RWPE1 (cell line): ENCODE results near the gene DMBX1.

Experiments used
- CTCF ChIA-PET: fragments of 350-600 bp; sonication (Branson Sonifier 250); formaldehyde crosslinking; extraction: SDS; loops from one replicate; lab custom pipeline; 2021; lab: Yijun Ruan, JAX
- POLR2A ChIA-PET: fragments of 400-600 bp; formaldehyde crosslinking; extraction: SDS; loops from one replicate; lab custom pipeline; 2020; ENCODE audit warnings: antibody characterized with exemption; ENCODE audit not compliant: low non-redundant PET; lab: Yijun Ruan, JAX
- DNase-seq: peaks from one replicate; pipeline ENCODE4 v3.0.0; 2012; ENCODE audit warnings: low spot score
- H3K27ac ChIP-seq: fragments of 450-650 bp; 2 replicates; pipeline ENCODE4 v1.5.1; 2017
- TF ChIP-seq, protein P1 (sequence below): fragments of 450-650 bp; conservative IDR thresholded peaks from 2 replicates; pipeline ENCODE4 v1.5.1; 2017; ENCODE audit warnings: low read depth, mild to moderate bottlenecking

The DMBX1 gene

DNA sequence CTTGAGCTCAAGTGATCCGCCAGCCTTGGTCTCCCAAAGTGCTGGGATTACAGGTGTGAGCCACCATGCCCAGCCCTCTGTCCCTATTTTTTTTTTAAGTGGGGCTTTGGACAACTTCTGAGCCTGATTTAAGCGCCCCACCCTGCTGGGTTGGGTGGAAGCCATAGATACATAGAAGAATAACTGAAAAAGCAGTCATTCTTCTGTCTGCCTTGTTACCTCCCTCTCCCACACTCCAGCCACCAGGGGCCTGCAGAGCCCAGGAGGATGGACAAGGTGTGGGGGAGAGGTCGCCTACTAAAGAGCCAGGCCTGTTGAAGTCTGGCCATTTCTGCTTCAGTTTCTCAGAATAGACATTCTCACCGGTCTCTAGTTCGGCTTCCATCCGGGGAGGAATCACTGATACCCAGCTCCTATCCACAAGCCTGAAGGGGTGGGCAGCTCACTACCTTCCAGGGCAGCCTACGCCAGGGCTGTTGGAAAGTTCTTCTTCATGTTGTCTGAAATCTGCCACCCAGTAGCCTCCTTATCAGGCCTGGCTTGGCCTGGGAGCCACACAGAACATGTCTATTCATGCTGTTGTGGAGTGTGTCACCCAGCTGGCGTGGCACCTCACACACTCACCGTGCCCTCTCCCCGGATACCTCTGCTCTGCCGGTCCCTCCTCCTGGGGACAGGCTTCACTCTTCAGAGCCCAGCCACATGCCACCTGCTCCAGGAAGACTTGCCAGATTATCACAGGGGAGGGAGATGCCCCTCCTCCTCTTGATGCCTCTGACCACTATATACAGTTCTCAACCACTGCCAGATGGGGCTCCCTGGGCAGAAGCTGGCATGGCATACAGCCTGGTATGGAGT is 34.1 kb downstream of the DMBX1 start:
- no peak for DNase-seq
- H3K27ac ChIP-seq, result peak overlapping the region; percentile 12; the same call in 1 of the 2 replicates
- CTCF ChIA-PET, result interaction anchor here (0.6 to 2.2 kb wide), 3 partner anchors 39 to 742 kb away, joined by 3 to 14 read pairs (median 3); no protein-coding TSS in a partner anchor
- TF ChIP-seq, protein P1, sequence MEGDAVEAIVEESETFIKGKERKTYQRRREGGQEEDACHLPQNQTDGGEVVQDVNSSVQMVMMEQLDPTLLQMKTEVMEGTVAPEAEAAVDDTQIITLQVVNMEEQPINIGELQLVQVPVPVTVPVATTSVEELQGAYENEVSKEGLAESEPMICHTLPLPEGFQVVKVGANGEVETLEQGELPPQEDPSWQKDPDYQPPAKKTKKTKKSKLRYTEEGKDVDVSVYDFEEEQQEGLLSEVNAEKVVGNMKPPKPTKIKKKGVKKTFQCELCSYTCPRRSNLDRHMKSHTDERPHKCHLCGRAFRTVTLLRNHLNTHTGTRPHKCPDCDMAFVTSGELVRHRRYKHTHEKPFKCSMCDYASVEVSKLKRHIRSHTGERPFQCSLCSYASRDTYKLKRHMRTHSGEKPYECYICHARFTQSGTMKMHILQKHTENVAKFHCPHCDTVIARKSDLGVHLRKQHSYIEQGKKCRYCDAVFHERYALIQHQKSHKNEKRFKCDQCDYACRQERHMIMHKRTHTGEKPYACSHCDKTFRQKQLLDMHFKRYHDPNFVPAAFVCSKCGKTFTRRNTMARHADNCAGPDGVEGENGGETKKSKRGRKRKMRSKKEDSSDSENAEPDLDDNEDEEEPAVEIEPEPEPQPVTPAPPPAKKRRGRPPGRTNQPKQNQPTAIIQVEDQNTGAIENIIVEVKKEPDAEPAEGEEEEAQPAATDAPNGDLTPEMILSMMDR, result no peak
- POLR2A ChIA-PET, result no interaction called here

DNA sequence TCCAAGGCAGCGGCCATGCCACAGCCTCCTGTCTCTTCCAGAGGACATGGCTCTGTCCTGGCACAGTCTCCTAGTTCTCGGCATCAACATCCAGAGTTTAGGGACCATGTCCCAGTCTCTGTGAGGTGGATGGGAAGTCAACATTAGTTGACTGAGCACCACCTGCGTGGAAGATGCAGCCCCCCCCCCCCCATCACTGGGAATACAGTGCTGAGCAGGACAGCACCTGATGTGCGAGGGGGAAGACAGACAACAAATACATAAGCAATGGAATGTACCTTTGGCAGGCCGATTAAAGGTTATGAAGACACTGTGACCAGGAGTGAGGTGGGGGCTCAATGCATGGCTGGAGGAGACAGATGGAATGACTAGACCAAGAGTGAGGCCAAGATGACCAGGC is 35.2 kb downstream of the DMBX1 start:
- TF ChIP-seq, protein P1, result no peak
- CTCF ChIA-PET, result no interaction called here
- DNase-seq, result no peak
- H3K27ac ChIP-seq, result no peak overlapping the region
- POLR2A ChIA-PET, result no interaction called here

DNA sequence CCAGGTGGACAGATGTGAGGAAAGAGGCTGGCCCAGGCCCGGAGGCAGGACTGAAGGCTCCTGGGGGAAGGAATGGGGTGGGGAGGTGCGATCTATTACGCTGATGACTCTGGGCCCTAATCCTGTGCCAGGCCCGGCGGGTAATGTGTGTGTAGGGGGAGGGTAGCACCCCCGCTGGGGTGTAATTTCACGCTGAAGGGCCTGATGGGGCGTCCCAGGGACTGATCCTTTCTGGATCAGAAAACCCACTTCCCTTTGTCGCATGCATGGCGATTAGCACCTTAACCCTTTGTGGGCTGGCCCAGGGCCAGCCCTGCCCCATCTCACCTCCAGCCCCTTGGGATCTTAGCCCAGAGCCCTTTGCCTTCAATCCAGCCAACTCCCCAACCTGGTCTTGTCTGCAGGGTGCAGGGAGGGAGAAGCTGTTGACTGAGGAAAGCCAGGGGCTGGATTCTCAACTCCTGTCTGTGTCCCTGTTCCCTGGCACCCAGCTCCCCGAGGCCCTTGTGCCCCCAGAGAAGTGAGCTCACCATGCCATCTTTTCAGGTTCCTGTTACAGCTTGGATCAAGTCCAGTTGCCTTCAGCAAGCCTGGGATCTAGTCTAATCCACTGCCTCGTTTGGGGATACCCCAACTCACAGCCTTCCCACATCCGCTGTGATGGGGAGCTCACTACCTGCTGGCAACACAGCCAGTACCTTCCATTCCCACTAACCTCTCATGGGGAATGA is 35.8 kb downstream of the DMBX1 start:
- H3K27ac ChIP-seq, result no peak overlapping the region
- TF ChIP-seq, protein P1, result no peak
- no peak for DNase-seq
- POLR2A ChIA-PET, result no interaction called here
- CTCF ChIA-PET, result interaction anchor here (1.2 to 3.0 kb wide), 5 partner anchors 23 to 79 kb away, joined by 5 to 23 read pairs (median 6); no protein-coding TSS in a partner anchor

DNA sequence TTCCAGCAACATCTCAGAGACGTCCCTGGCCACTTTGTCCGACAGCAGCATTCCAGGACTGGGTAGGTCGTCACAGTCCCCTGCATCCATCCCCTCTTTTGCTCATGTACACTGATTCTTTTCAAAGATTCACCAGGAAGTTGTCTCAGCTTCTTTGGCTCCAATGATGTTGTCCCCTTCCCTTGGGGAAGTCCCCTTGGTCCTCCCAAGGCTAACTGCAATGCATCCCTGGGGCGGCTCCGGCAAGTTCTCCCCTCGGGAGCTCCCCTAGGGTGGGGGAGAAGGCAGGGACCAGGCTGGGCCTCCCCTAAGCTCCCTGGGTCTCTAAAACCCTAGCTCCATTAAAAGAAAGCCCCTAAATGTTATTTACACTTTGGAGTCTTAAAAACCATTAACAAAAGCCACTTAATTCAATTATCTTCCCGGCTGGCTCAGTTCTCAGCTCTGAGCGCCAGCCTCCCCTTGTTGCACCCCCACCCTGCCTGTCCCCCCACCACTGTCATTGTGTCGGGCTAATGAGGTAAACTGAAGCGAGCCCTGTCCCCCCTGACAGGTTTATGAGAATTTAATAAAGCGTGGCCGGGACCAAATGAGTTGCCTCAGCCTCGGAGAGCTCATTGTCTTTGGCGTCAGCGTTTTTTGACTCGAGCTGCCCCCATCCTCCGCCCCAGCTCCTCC is 36.5 kb downstream of the DMBX1 start:
- TF ChIP-seq, protein P1, result no peak
- POLR2A ChIA-PET, result no interaction called here
- DNase-seq, result no peak
- H3K27ac ChIP-seq, result no peak overlapping the region
- CTCF ChIA-PET, result interaction anchor here (0.9 to 3.0 kb wide), 6 partner anchors 22 to 84 kb away, joined by 3 to 23 read pairs (median 6); no protein-coding TSS in a partner anchor

DNA sequence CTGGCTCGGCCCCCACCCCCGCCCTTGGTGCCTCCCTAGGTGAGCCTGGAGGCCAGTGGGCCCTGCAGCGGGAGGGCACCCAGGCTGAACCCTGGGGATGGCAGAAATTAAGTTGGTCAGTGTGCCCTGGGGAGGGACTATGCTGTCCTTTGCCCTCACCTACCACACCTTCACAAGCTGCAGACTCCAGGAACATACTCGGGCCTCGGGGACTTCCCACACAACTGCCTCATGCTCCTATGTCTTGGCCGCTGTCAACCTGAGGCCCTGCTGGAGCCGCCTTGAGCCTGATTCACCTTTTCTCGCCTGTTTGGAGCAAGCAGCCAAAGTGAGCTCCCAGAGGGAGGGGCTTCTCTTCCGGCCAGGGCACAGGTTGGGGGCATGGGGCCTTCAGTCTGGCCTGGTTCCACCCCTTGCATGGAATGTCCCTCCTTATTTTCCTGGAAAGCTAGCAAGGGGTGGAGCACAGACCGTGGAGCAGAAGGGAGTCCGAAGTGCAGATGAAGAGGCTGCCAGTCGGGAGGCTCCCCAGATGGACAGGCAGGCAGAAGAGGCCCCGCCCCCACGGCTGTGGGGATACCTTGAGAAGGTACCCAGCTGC is 37.2 kb downstream of the DMBX1 start:
- TF ChIP-seq, protein P1, result no peak
- CTCF ChIA-PET, result interaction anchor here (0.8 to 3.0 kb wide), 14 partner anchors 11 to 85 kb away, joined by 3 to 23 read pairs (median 4); no protein-coding TSS in a partner anchor
- H3K27ac ChIP-seq, result no peak overlapping the region
- no peak for DNase-seq
- POLR2A ChIA-PET, result no interaction called here
